WTC11 (cell line): ENCODE data around the gene FYN. TPM values are rescaled to one million over a fixed set of nuclear protein-coding genes. Genes with fewer than 3 reads are reported as not detected.

ENCODE experiments used
- ATAC-seq: fragments of 200-7000 bp; cut with Tn5 transposase; 2 replicates; pipeline ENCODE4 v1.10.0; 2021; ENCODE audit warnings: mild to moderate bottlenecking, moderate library complexity
- CTCF ChIA-PET: fragments of 300-600 bp; sonication (Branson Sonifier 250); formaldehyde crosslinking; loops from one replicate; lab custom pipeline; 2021; ENCODE audit warnings: antibody characterized with exemption; lab: Charles Lee
- POLR2A ChIA-PET: fragments of 350-600 bp; sonication (Branson Sonifier 250); formaldehyde crosslinking; loops from one replicate; lab custom pipeline; 2021; ENCODE audit warnings: antibody characterized with exemption; lab: Charles Lee
- DNase-seq: peaks from one replicate; pipeline ENCODE4 v3.0.0; 2021; ENCODE audit warnings: low spot score
- H3K27ac Mint-ChIP-seq: 2 replicates; pipeline ENCODE4 v1.8.0; 2021; ENCODE audit warnings: mixed read lengths
- H3K27me3 Mint-ChIP-seq: 2 replicates; pipeline ENCODE4 v1.8.0; 2021; ENCODE audit warnings: low read depth, mild to moderate bottlenecking, moderate library complexity, mixed read lengths
- H3K36me3 Mint-ChIP-seq: 2 replicates; pipeline ENCODE4 v1.8.0; 2021; ENCODE audit warnings: mixed read lengths
- H3K4me1 Mint-ChIP-seq: 2 replicates; pipeline ENCODE4 v1.8.0; 2022; ENCODE audit warnings: mixed read lengths
- H3K4me3 Mint-ChIP-seq: 2 replicates; pipeline ENCODE4 v1.8.0; 2021; ENCODE audit warnings: mild to moderate bottlenecking, moderate library complexity, mixed read lengths
- H3K9me3 Mint-ChIP-seq: 2 replicates; pipeline ENCODE4 v1.8.0; 2021; ENCODE audit warnings: mixed read lengths
- AR ChIP-seq: fragments of 250-450 bp; sonication (Bioruptor Pico); IDR thresholded peaks from 2 replicates; pipeline ENCODE4 v1.9.0; 2021; ENCODE audit warnings: mild to moderate bottlenecking
- E2F4 ChIP-seq: sonication (generic); formaldehyde crosslinking; IDR thresholded peaks from 2 replicates; pipeline ENCODE4 v1.8.1; 2022; ENCODE audit warnings: low read depth, mild to moderate bottlenecking, moderate library complexity, missing genetic modification reagents, borderline replicate concordance
- ERG ChIP-seq: fragments of 250-450 bp; sonication (Bioruptor Pico); IDR thresholded peaks from 2 replicates; pipeline ENCODE4 v1.8.0; 2021; ENCODE audit warnings: mild to moderate bottlenecking
- ESRRA ChIP-seq: sonication (generic); formaldehyde crosslinking; IDR thresholded peaks from 2 replicates; pipeline ENCODE4 v1.8.1; 2022; ENCODE audit warnings: mild to moderate bottlenecking, missing genetic modification reagents, borderline replicate concordance
- FOXK1 ChIP-seq: sonication (generic); formaldehyde crosslinking; IDR thresholded peaks from 2 replicates; pipeline ENCODE4 v1.8.0; 2022; ENCODE audit warnings: mild to moderate bottlenecking, moderate library complexity, missing genetic modification reagents
- HMGA2 ChIP-seq: fragments of 250-450 bp; sonication (Bioruptor Pico); IDR thresholded peaks from 2 replicates; pipeline ENCODE4 v1.4.0; 2021; ENCODE audit warnings: mild to moderate bottlenecking, moderate library complexity
- HMGXB4 ChIP-seq: sonication (generic); formaldehyde crosslinking; IDR thresholded peaks from 2 replicates; pipeline ENCODE4 v1.8.1; 2023; ENCODE audit warnings: mild to moderate bottlenecking, moderate library complexity, missing genetic modification reagents
- JUN ChIP-seq: sonication (generic); formaldehyde crosslinking; IDR thresholded peaks from 2 replicates; pipeline ENCODE4 v1.8.0; 2023; ENCODE audit warnings: mild to moderate bottlenecking, missing genetic modification reagents
- KAT7 ChIP-seq: sonication (generic); formaldehyde crosslinking; IDR thresholded peaks from 2 replicates; pipeline ENCODE4 v1.8.1; 2023; ENCODE audit warnings: missing genetic modification reagents, mild to moderate bottlenecking, borderline replicate concordance
- NR1H2 ChIP-seq: sonication (generic); formaldehyde crosslinking; IDR thresholded peaks from 2 replicates; pipeline ENCODE4 v1.9.0; 2021; ENCODE audit warnings: mild to moderate bottlenecking, moderate library complexity, missing genetic modification reagents
- NR2C2 ChIP-seq: sonication (generic); formaldehyde crosslinking; IDR thresholded peaks from 2 replicates; pipeline ENCODE4 v1.8.0; 2022; ENCODE audit warnings: mild to moderate bottlenecking, missing genetic modification reagents
- PRRX2 ChIP-seq: fragments of 250-450 bp; sonication (Bioruptor Pico); IDR thresholded peaks from 2 replicates; pipeline ENCODE4 v1.8.0; 2021; ENCODE audit warnings: mild to moderate bottlenecking
- SMAD3 ChIP-seq: sonication (generic); formaldehyde crosslinking; IDR thresholded peaks from 2 replicates; pipeline ENCODE4 v1.8.0; 2022; ENCODE audit warnings: missing genetic modification reagents, mild to moderate bottlenecking, borderline replicate concordance
- SP1 ChIP-seq: sonication (generic); formaldehyde crosslinking; conservative IDR thresholded peaks from 2 replicates; pipeline ENCODE4 v1.8.1; 2022; ENCODE audit warnings: missing genetic modification reagents
- ZBTB21 ChIP-seq: sonication (generic); formaldehyde crosslinking; IDR thresholded peaks from 2 replicates; pipeline ENCODE4 v1.8.1; 2023; ENCODE audit warnings: mild to moderate bottlenecking, missing genetic modification reagents, borderline replicate concordance
- ZBTB43 ChIP-seq: sonication (generic); formaldehyde crosslinking; IDR thresholded peaks from 2 replicates; pipeline ENCODE4 v1.8.1; 2023; ENCODE audit warnings: mild to moderate bottlenecking, missing genetic modification reagents
- ZMAT4 ChIP-seq: fragments of 250-450 bp; sonication (Bioruptor Pico); IDR thresholded peaks from 2 replicates; pipeline ENCODE4 v1.9.0; 2021; ENCODE audit warnings: mild to moderate bottlenecking
- ZNF263 ChIP-seq: sonication (generic); formaldehyde crosslinking; IDR thresholded peaks from 2 replicates; pipeline ENCODE4 v1.8.1; 2022; ENCODE audit warnings: low read depth, mild to moderate bottlenecking, moderate library complexity, missing genetic modification reagents
- ZNF281 ChIP-seq: sonication (generic); formaldehyde crosslinking; IDR thresholded peaks from 2 replicates; pipeline ENCODE4 v1.8.0; 2023; ENCODE audit warnings: mild to moderate bottlenecking, missing genetic modification reagents
- total RNA-seq: library from RNA; stranded (reverse); gene quantifications from 3 replicates; pipeline ENCODE4 v1.2.3, GENCODE V29; 2021

The FYN gene
- total RNA-seq, 1 experiment from 2014 or later: 63.9 TPM

- TF ChIP-seq HMGXB4 (CRISPR knock-in tag) (no peak), SMAD3 (CRISPR knock-in tag) (no peak), ESRRA (CRISPR knock-in tag) (no peak), ZBTB43 (CRISPR knock-in tag) (no peak), ZNF281 (CRISPR knock-in tag) (no peak), ZMAT4 (no peak), E2F4 (CRISPR knock-in tag) (no peak), NR1H2 (no peak), PRRX2 (CRISPR knock-in tag) (no peak), KAT7 (CRISPR knock-in tag) (no peak)
Measured at GRCh38 chr6:111767752-111768430, 105.4 kb downstream of the FYN start (continued).

GRCh38 chr6:111766201-111766857, 106.9 kb downstream of the FYN start:
- Mint-ChIP-seq H3K4me3 (no peak overlapping the region), H3K27ac (no peak overlapping the region), H3K4me1 (peaks cover 64% of the 10 kb centered on the region), H3K27me3 (no peaks in the 10 kb centered on the region), H3K9me3 (no peaks in the 10 kb centered on the region), H3K36me3 (no peaks in the 10 kb centered on the region)
- CTCF ChIA-PET: no interaction called here
- POLR2A ChIA-PET: no interaction called here
- no peak for TF ChIP-seq AR (CRISPR knock-in tag)
- no peak for TF ChIP-seq FOXK1 (CRISPR knock-in tag)
- TF ChIP-seq SP1 (CRISPR knock-in tag): no peak
- TF ChIP-seq ZNF263: no peak
- TF ChIP-seq ERG (CRISPR knock-in tag): no peak
- no peak for TF ChIP-seq NR2C2 (CRISPR knock-in tag)
- no peak for TF ChIP-seq JUN (CRISPR knock-in tag)
- TF ChIP-seq HMGA2 (CRISPR knock-in tag): no peak
- TF ChIP-seq ZBTB21: no peak
- DNase-seq: no peak
- ATAC-seq: no peak
